ENCODE results near the gene EDEM1.
A peak's percentile ranks its signal among the peaks of the same experiment; 100 is the strongest.
"Not testable (repeated sequence)": the region's sequence is repeated elsewhere in the genome, so short reads cannot be mapped to it uniquely, and the experiment has no call there.

The EDEM1 gene

GRCh38 chr3:5179036-5179435 lies 8.5 kb upstream of the EDEM1 start:
- DNase-seq: not testable (repeated sequence)

GRCh38 chr3:5181469-5182141 lies 5.9 kb upstream of the EDEM1 start:
- DNase-seq: no peak

GRCh38 chr3:5183714-5184113 lies 3.8 kb upstream of the EDEM1 start:
- DNase-seq: not testable (repeated sequence)

DNA sequence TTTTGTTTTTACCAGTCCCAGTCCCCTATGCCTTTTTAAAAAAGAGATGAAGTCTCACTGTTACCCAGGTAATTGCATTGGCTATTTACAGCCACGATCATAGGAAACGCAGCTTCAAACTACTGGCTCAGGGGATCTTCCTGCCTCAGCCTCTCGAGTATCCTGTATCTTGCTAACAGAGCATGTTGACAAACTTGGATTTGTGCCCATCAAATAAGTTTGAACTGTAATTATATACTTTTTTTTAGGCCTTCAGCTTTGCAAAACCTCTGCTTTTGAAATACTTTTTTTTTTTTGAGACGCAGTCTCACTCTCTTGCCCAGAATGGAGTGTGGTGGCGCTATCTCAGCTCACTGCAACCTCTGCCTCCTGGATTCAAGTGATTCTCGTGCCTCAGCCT lies 3.0 kb upstream of the EDEM1 start:
- no peak for DNase-seq

DNA sequence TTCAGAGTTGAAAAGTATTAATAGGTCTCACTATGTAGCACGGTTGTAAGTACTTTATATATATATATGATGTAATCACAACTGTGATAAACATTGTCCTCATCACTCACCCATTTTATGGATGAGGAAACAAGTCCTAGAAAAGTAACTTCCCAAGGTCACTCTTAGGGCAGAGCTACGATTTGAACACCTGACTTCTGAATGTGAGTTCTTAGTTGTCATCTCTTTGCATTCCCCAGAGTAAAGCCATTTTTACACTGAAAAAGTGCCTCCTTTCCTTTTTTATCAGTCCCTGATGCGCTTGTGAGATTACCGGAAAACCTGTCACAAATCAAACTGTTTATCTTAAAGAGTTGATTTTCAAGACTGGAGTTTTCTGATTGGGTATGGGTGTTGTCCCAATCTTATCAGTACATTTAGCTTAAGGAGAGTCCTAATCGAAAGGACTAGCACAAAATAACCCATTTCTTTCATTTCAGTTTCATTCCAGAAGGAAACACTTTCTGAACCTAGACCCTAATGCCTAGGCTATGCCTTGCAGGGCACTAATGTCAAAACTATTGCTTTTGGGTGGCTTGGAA lies 2.3 kb upstream of the EDEM1 start:
- peak; percentile 70 for DNase-seq

GRCh38 chr3:5186089-5186857 lies 1.2 kb upstream of the EDEM1 start:
- DNase-seq: peak; percentile 94

DNA sequence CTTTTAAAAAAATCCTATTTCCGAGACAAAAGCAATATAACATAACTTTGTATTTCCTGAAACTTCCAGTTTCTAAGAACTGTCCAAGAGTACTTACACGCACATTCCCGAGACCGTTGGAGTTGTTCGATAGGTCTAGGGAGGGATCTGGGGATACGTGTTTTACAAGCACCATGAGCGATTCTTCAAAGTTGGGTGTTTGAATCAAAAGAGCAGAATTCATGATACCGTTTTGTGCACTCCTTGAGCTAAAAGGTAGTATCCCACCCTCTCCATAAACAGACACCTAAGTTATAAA lies 700 bp upstream of the EDEM1 start:
- DNase-seq: no peak

GRCh38 chr3:5187920-5188418 lies 462 bp downstream of the EDEM1 start:
- DNase-seq: peak; percentile 77

- peak; percentile 84 for DNase-seq
Observed at GRCh38 chr3:5188419-5189221, 1.1 kb downstream of the EDEM1 start.

GRCh38 chr3:5190147-5190791 lies 2.8 kb downstream of the EDEM1 start:
- DNase-seq: no peak

DNA sequence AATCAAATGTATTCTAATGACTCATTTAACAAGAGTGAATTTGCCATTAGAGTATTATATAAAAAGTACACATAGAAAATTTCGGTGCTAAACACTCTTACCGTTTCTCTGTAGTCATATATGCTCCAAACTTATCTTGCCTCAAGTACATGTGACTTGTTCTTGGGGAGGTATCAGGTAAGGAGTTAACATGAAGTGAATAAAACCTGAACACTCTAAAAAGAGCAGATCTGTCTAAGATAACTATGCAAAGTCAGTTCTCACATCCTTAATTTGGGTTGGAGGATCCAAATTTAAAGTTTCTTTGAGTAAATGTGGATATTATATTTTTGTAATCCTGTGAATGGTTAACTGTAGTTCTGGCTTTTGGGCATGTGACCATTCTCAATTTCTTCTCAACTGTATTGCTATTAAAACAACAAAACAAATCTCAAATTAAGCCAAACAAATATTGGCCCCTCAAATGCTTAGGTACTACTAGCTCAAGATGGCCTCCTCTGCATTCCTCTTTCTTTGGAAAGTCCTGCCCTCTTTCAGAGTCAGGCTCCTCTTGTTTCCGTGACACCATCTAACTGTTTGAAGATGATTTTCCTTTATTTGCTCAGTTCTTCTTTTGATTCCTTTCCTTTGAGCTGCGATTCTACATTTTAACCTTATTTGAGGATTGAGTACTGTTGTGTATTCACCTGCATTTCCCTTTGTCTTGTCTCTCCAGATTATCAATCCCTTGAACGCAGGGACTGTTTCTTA lies 4.2 kb downstream of the EDEM1 start:
- DNase-seq: peak; percentile 19

DNA sequence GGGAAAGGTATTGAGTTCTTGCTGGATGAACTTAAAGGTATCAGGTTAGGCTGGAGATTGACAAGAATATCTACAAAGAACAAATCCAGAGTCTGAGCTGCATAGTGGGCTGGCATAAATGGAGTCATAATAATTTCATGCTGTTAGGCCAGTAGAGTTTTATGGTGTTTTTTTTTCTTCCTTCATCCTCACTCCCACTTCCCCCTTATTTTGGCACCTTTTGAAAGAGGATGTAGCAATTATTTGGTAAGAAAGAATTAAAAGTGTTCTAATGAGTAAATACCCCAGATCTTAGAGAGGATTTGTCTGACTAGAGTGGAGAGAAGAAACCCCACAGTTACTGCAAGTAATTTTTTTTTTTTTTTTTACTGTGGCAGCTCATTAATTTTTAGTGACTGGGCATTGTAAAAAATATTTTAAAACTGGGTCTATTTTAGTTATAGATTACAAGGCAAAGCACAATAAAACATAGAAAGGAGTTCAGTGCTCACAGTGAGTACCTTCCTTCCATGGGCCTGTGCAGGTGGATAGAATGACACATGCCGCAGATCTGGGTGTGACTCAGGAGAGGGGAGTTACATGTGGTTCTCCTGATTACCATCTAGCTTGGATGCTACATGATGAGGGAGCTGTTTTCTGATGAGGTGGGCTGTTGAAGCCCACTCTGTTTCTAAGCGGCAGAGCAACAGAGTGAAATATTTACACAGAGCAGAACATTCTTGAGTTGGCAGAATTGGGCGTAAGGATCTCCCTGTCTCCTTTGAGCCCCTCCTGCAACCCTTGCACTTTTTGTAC lies 5.3 kb downstream of the EDEM1 start:
- DNase-seq: no peak

DNA sequence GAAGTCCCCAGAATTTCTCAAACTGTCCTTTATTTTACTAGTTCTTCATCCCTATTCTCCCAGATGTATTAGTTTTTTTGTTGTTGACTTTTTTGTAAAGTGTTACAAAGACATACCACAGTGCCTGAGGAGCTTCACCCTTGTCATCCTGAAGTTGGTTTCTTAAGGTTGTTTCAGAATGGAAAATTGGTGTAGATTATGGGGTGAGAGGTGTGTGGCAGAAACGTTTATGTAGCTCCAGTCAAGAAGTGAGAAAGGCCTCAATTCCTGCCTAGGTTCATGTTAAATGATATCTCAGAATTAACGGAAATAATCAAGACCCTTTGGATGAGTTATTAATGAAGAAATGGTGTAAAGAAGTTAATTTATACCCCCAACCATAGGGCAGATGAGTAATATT lies 6.8 kb downstream of the EDEM1 start:
- DNase-seq: no peak

- peak; percentile 93 for DNase-seq
Observed at GRCh38 chr3:5194801-5195509, 7.4 kb downstream of the EDEM1 start.

GRCh38 chr3:5195605-5196004 lies 8.1 kb downstream of the EDEM1 start:
- peak; percentile 63 for DNase-seq

GRCh38 chr3:5197022-5197421 lies 9.5 kb downstream of the EDEM1 start:
- no peak for DNase-seq

GRCh38 chr3:5197470-5198312 lies 10.2 kb downstream of the EDEM1 start:
- peak; percentile 98 for DNase-seq

GRCh38 chr3:5198313-5198677 lies 10.8 kb downstream of the EDEM1 start:
- DNase-seq: peak; percentile 52

GRCh38 chr3:5198986-5199731 lies 11.7 kb downstream of the EDEM1 start:
- peak; percentile 94 for DNase-seq
